H9 (cell line): ENCODE measurements around the gene CCDC187. TPM values are rescaled to one million over a fixed set of nuclear protein-coding genes. Genes with fewer than 3 reads are reported as not detected.

Source experiments
- DNase-seq: peaks from one replicate; pipeline ENCODE4 v3.0.0-alpha.2; 2017
- H2AFZ ChIP-seq: one replicate; pipeline ENCODE4 v1.6.1; 2013; ENCODE audit warnings: mild to moderate bottlenecking, low read length, control low read depth, moderate library complexity
- H2AK5ac ChIP-seq: 2 replicates; pipeline ENCODE4 v1.6.1; 2013; ENCODE audit warnings: low read length, control low read depth, mixed read lengths; ENCODE audit not compliant: insufficient read length
- H2BK120ac ChIP-seq: one replicate; pipeline ENCODE4 v1.6.1; 2013; ENCODE audit warnings: low read depth, mild to moderate bottlenecking, low read length, control low read depth, inconsistent platforms; ENCODE audit not compliant: poor library complexity, severe bottlenecking
- H2BK12ac ChIP-seq: 2 replicates; pipeline ENCODE4 v1.6.1; 2013; ENCODE audit warnings: low read length, control low read depth, mixed read lengths, low read depth; ENCODE audit not compliant: insufficient read length
- H2BK15ac ChIP-seq: 2 replicates; pipeline ENCODE4 v1.6.1; 2013; ENCODE audit warnings: low read depth, low read length, control low read depth
- H2BK20ac ChIP-seq: one replicate; pipeline ENCODE4 v1.6.1; 2013; ENCODE audit warnings: low read depth, mild to moderate bottlenecking, low read length, control low read depth, inconsistent platforms; ENCODE audit not compliant: poor library complexity, severe bottlenecking
- H2BK5ac ChIP-seq: 2 replicates; pipeline ENCODE4 v1.6.1; 2013; ENCODE audit warnings: low read length, control low read depth, mixed read lengths; ENCODE audit not compliant: insufficient read length
- H3K14ac ChIP-seq: 2 replicates; pipeline ENCODE4 v1.6.1; 2013; ENCODE audit warnings: low read length, control low read depth; ENCODE audit not compliant: insufficient read depth
- H3K18ac ChIP-seq: 2 replicates; pipeline ENCODE4 v1.6.1; 2013; ENCODE audit warnings: low read depth, mild to moderate bottlenecking, mixed read lengths, low read length, control low read depth; ENCODE audit not compliant: insufficient read length
- H3K23ac ChIP-seq: 2 replicates; pipeline ENCODE4 v1.6.1; 2013; ENCODE audit warnings: low read length, control low read depth, mixed read lengths, low read depth; ENCODE audit not compliant: insufficient read length
- H3K23me2 ChIP-seq: 2 replicates; pipeline ENCODE4 v1.6.1; 2013; ENCODE audit warnings: low read depth, mild to moderate bottlenecking, mixed read lengths, low read length, control low read depth; ENCODE audit not compliant: insufficient read length, poor library complexity, severe bottlenecking
- H3K27ac ChIP-seq: 2 replicates; pipeline ENCODE4 v1.5.1; 2013; ENCODE audit warnings: low read length, control low read depth, mixed read lengths, low read depth; ENCODE audit not compliant: insufficient read length
- H3K27me3 ChIP-seq: 2 replicates; pipeline ENCODE4 v1.6.1; 2013; ENCODE audit warnings: low read length, control low read depth, inconsistent platforms; ENCODE audit not compliant: insufficient read depth
- H3K4ac ChIP-seq: 2 replicates; pipeline ENCODE4 v1.6.1; 2013; ENCODE audit warnings: low read depth, mild to moderate bottlenecking, control low read depth, inconsistent platforms, low read length, moderate library complexity
- H3K4me1 ChIP-seq: 2 replicates; pipeline ENCODE4 v1.6.1; 2013; ENCODE audit warnings: low read length, control low read depth, inconsistent platforms; ENCODE audit not compliant: insufficient read depth
- H3K4me2 ChIP-seq: 2 replicates; pipeline ENCODE4 v1.6.1; 2013; ENCODE audit warnings: low read length, control low read depth, mixed read lengths; ENCODE audit not compliant: insufficient read length, insufficient read depth
- H3K56ac ChIP-seq: 2 replicates; pipeline ENCODE4 v1.6.1; 2013; ENCODE audit warnings: low read depth, mild to moderate bottlenecking, mixed read lengths, low read length, control low read depth; ENCODE audit not compliant: insufficient read length
- H3K79me1 ChIP-seq: 2 replicates; pipeline ENCODE4 v1.6.1; 2013; ENCODE audit warnings: low read depth, mild to moderate bottlenecking, moderate library complexity, low read length, control low read depth, inconsistent platforms; ENCODE audit not compliant: insufficient read depth, poor library complexity, severe bottlenecking
- H3K79me2 ChIP-seq: 2 replicates; pipeline ENCODE4 v1.6.1; 2013; ENCODE audit warnings: low read length, control low read depth, inconsistent platforms; ENCODE audit not compliant: insufficient read depth
- H3K9ac ChIP-seq: 2 replicates; pipeline ENCODE4 v1.6.1; 2013; ENCODE audit warnings: low read length, control low read depth, mixed read lengths; ENCODE audit not compliant: insufficient read length; ENCODE audit errors: extremely low read depth
- H3K9me3 ChIP-seq: one replicate; pipeline ENCODE4 v1.6.1; 2013; ENCODE audit warnings: low read depth, low read length, inconsistent platforms; ENCODE audit not compliant: control insufficient read depth
- H3T11ph ChIP-seq: one replicate; pipeline ENCODE4 v1.6.1; 2013; ENCODE audit warnings: mild to moderate bottlenecking, low read length, control low read depth, inconsistent platforms
- H4K20me1 ChIP-seq: one replicate; pipeline ENCODE4 v1.6.1; 2013; ENCODE audit not compliant: control insufficient read depth, insufficient read length, insufficient read depth
- H4K5ac ChIP-seq: 2 replicates; pipeline ENCODE4 v1.6.1; 2013; ENCODE audit warnings: low read depth, mild to moderate bottlenecking, mixed read lengths, low read length, control low read depth; ENCODE audit not compliant: insufficient read length
- H4K8ac ChIP-seq: replicated peaks from 2 replicates; pipeline ENCODE4 v1.6.1; 2013; ENCODE audit warnings: low read length, control low read depth, mixed read lengths, low read depth; ENCODE audit not compliant: insufficient read length
- H4K91ac ChIP-seq: 2 replicates; pipeline ENCODE4 v1.6.1; 2013; ENCODE audit warnings: low read depth, mild to moderate bottlenecking, moderate library complexity, mixed read lengths, low read length, control low read depth; ENCODE audit not compliant: insufficient read length
- H3K27ac Mint-ChIP-seq, 3 experiments: 2 replicates in 2 of 3; 3 replicates in 1 of 3; pipeline ENCODE4 v1.8.0; 2020 to 2021; ENCODE audit warnings: mixed read lengths in 3 of 3, mild to moderate bottlenecking in 1 of 3, moderate library complexity in 1 of 3
- H3K27me3 Mint-ChIP-seq: 2 replicates; pipeline ENCODE4 v1.8.0; 2021; ENCODE audit warnings: low read depth, mild to moderate bottlenecking, moderate library complexity, mixed read lengths
- H3K36me3 Mint-ChIP-seq, 3 experiments: 2 replicates in 2 of 3; 3 replicates in 1 of 3; pipeline ENCODE4 v1.8.0; 2020 to 2021; ENCODE audit warnings: low read depth in 3 of 3, mixed read lengths in 3 of 3; ENCODE audit not compliant: insufficient read depth in 1 of 3
- H3K4me1 Mint-ChIP-seq, 2 experiments: 2 replicates each; pipeline ENCODE4 v1.8.0; 2020; ENCODE audit warnings: mixed read lengths in 2 of 2
- H3K4me3 Mint-ChIP-seq, 2 experiments: 2 replicates in 1 of 2; 3 replicates in 1 of 2; pipeline ENCODE4 v1.8.0; 2020 to 2021; ENCODE audit warnings: mild to moderate bottlenecking in 2 of 2, mixed read lengths in 2 of 2, moderate library complexity in 1 of 2
- H3K9me3 Mint-ChIP-seq, 2 experiments: 2 replicates in 1 of 2; 3 replicates in 1 of 2; pipeline ENCODE4 v1.8.0; 2020; ENCODE audit warnings: mild to moderate bottlenecking in 2 of 2, mixed read lengths in 2 of 2, moderate library complexity in 1 of 2
- WGBS: extraction: QIAGEN DNeasy Blood & Tissue Kit; methylation state at CpG from one replicate; pipeline ENCODE4 v1.1.7; 2013; ENCODE audit warnings: missing lambda C conversion rate, low lambda C conversion rate, mixed read lengths; ENCODE audit not compliant: insufficient read length; ENCODE audit errors: extremely low coverage; 5-methylcytosine and 5-hydroxymethylcytosine counted together
- total RNA-seq: library from RNA; stranded (reverse); gene quantifications from 2 replicates; pipeline ENCODE4 v1.2.1, GENCODE V29; 2021
- TF ChIP-seq, protein P1 (sequence below): fragments of 200-600 bp; sonication (generic); conservative IDR thresholded peaks from 3 replicates; pipeline ENCODE4 v1.8.0; 2021; ENCODE audit warnings: antibody characterized with exemption, mild to moderate bottlenecking

The CCDC187 gene
- total RNA-seq, 1 experiment from 2014 or later, result 0.07 TPM

GRCh38 chr9:136323371-136323789 is 19.5 kb upstream of the CCDC187 start:
- Histone ChIP-seq H3K9me3 (no peaks in the 10 kb centered on the region), H4K20me1 (no peaks in the 10 kb centered on the region), H3K9ac (no peak overlapping the region), H2BK15ac (no peak overlapping the region), H3K79me1 (no peaks in the 10 kb centered on the region), H3K4me1 (peaks cover 4% of the 10 kb centered on the region; the same call in 1 of the 2 replicates), H2AFZ (no peak overlapping the region), H2BK20ac (no peak overlapping the region), H3K4me2 (no peak overlapping the region), H2BK12ac (no peak overlapping the region), H3K4ac (no peak overlapping the region), H2BK120ac (no peak overlapping the region), H2BK5ac (no peak overlapping the region), H4K91ac (no peak overlapping the region), H3K27ac (no peak overlapping the region), H3K14ac (no peak overlapping the region), H2AK5ac (no peak overlapping the region), H3K27me3 (no peaks in the 10 kb centered on the region), H3T11ph (no peak overlapping the region), H4K8ac (no peak overlapping the region), H3K79me2 (no peaks in the 10 kb centered on the region), H3K18ac (no peak overlapping the region), H3K23me2 (no peaks in the 10 kb centered on the region), H3K23ac (no peak overlapping the region), H4K5ac (no peak overlapping the region), H3K56ac (no peak overlapping the region)
- Mint-ChIP-seq H3K4me1 (peaks cover 5 to 6% of the 10 kb centered on the region in 2 experiments), H3K36me3 (no peaks in the 10 kb centered on the region), H3K27me3 (no peaks in the 10 kb centered on the region; the same call in none of the 2 replicates), H3K9me3 (peaks cover 2% of the 10 kb centered on the region in 2 experiments; a peak in 3 of 5 replicates), H3K27ac (peak overlapping the region in 1 of 3 experiments; percentile 51; a peak in 1 of 7 replicates), H3K4me3 (no peak overlapping the region)
- WGBS, result no CpG with 5 or more reads among the region's 17 CpGs
- DNase-seq, result no peak
- TF ChIP-seq, protein P1, sequence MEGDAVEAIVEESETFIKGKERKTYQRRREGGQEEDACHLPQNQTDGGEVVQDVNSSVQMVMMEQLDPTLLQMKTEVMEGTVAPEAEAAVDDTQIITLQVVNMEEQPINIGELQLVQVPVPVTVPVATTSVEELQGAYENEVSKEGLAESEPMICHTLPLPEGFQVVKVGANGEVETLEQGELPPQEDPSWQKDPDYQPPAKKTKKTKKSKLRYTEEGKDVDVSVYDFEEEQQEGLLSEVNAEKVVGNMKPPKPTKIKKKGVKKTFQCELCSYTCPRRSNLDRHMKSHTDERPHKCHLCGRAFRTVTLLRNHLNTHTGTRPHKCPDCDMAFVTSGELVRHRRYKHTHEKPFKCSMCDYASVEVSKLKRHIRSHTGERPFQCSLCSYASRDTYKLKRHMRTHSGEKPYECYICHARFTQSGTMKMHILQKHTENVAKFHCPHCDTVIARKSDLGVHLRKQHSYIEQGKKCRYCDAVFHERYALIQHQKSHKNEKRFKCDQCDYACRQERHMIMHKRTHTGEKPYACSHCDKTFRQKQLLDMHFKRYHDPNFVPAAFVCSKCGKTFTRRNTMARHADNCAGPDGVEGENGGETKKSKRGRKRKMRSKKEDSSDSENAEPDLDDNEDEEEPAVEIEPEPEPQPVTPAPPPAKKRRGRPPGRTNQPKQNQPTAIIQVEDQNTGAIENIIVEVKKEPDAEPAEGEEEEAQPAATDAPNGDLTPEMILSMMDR, result no peak
